ENCODE results near the gene SMARCA2.

SMARCA2 gene

GRCh38 chr9:2173170-2173569 lies 158.0 kb downstream of the SMARCA2 start:
- no peak for TF ChIP-seq CTCF (IDR thresholded peaks at IDR 0.05)

DNA sequence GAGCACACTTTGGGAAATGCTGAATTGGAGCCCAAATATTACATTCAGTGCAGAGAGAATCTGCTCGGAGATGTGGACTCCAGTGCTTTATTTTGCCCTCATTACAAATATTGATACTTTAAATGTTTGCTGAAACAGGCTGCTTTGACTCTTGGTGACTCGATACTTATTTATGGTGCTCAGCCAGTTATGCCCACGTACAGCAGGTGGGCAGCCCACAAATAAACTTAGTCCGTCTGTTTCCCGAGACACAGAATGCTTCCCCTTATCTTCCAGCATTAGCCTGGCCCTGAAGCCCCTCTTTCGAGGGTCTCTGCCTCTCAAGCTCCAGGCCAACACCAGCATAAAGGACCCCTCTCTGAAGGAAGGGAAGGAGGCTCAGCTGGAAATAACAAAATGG lies 158.7 kb downstream of the SMARCA2 start:
- TF ChIP-seq CTCF (IDR thresholded peaks at IDR 0.05) = no peak

DNA sequence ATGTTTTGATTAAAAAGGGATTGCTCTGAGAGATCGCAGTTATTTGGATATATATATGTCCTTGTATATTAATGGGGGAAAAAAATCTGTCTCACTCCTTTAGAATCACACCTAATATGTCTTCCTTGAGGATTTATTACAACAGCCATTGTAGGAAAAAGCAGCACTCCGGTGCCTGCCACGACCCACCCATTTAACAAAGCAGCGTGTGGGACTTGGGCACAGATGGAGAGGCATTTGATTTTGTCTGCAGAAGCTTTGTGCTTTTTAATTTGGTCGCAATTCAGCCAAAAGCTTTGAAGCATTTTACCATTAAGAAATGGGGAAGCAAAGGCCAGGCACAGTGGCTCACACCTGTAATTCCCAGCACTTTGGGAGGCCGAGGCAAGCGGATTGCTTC lies 159.2 kb downstream of the SMARCA2 start:
- no peak for TF ChIP-seq CTCF (IDR thresholded peaks at IDR 0.05)

GRCh38 chr9:2174911-2175310 lies 159.8 kb downstream of the SMARCA2 start:
- no peak for TF ChIP-seq CTCF (IDR thresholded peaks at IDR 0.05)

DNA sequence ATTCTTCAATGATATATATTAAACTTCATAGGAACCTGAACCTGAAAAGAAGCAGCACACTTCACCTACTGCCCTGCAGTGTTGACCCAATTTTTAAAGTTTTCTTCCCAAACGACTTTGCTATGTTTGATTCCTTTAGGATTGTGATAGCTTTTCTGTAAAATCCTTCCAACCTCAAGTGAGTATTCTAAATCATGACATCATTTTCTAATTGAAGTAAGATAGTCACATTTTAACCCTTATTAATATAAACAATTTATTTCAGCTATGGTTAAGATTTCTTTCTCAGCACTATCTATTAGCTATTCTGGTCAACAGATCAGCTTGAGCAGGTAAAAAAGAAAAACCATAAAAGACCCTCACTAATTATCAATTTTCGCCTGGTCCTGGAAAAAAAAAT lies 162.0 kb downstream of the SMARCA2 start:
- TF ChIP-seq CTCF (IDR thresholded peaks at IDR 0.05) = no peak

DNA sequence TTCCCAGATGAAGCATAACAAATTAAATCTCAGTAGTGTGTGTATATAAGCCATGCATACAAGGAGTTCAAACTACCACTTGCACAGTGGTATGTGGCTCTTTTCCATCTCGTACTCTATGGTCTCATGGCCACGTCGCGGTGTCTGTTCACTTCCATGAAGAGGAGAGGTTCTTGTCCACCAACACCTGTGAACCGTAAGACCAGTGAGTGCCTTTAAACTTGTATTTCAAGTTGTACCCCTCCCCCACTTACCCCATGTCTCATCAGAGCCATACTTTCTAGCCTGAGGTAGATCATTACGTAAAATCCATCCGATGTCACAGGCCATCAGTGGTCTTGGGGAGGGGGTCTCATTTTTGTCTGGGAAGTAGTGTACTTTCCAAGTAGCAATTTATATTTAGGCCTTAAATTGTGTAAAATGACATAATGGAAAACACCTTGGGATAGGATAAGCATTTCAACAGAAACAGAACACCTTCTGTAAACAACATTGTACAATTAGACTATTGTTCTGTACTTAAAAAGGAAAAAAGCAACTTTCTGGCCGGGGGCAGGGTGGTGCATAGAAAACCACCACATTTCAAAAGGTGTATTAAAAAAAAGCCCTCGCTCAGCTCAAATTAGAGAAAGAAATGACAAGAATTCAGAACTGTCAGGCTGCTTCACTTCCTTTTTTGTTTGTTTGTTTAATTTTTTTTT lies 163.0 kb downstream of the SMARCA2 start:
- no peak for TF ChIP-seq CTCF (IDR thresholded peaks at IDR 0.05)

DNA sequence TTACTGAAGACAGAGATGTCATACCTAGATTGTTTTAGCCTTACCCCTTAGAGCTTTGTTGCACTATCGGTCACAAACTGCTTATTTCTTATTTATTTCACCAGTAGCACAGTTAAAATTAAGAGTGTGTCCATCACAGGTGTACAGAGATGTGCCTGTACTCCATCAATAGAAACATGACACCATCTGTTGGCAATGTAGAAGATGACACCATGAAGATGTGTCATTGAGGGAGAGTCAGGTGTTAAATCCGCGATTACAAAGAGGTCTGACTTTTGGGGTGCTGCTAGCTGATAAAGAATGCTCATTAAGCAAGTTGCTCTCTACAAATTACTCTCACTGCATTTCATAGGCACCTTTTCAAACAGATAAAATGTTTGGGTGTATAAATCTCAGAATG lies 164.4 kb downstream of the SMARCA2 start:
- no peak for TF ChIP-seq CTCF (IDR thresholded peaks at IDR 0.05)

- TF ChIP-seq CTCF (IDR thresholded peaks at IDR 0.05) = no peak
Measured at GRCh38 chr9:2180154-2180553, 165.0 kb downstream of the SMARCA2 start.
